LNCaP clone FGC (cell line): ENCODE results near the gene CDCA7.
"Not testable (repeated sequence)": the region's sequence is repeated elsewhere in the genome, so short reads cannot be mapped to it uniquely, and the experiment has no call there.

Experiments used
- DNase-seq: peaks from one replicate; pipeline ENCODE4 v3.0.0-alpha.2; 2011; ENCODE audit warnings: low read depth
- H3K4me3 ChIP-seq: 2 replicates; pipeline ENCODE4 v1.5.1; 2011; ENCODE audit warnings: mild to moderate bottlenecking, low read depth, low read length, control low read depth
- CTCF ChIP-seq: IDR thresholded peaks from 2 replicates; pipeline ENCODE4 v1.5.1; 2012; ENCODE audit warnings: mild to moderate bottlenecking; ENCODE audit not compliant: control insufficient read depth, insufficient read depth; ENCODE audit errors: extremely low read depth

The CDCA7 gene

GRCh38 chr2:173354582-173355131, at the start of gene CDCA7:
CDCA7 (plus strand) TSS chr2:173354872; CDS start chr2:173354964, 92 bp downstream.
- TF ChIP-seq CTCF: peak; percentile 34
- peak; percentile 21 for DNase-seq
- H3K4me3 ChIP-seq: peak within 1 kb of the TSS; percentile 81

GRCh38 chr2:173305303-173305702, 49.4 kb upstream of the CDCA7 start:
- DNase-seq: no peak
- no peak for TF ChIP-seq CTCF
- no peak overlapping the region for H3K4me3 ChIP-seq

GRCh38 chr2:173307293-173307692, 47.4 kb upstream of the CDCA7 start:
- no peak for TF ChIP-seq CTCF
- H3K4me3 ChIP-seq: no peak overlapping the region
- no peak for DNase-seq

GRCh38 chr2:173309370-173309769, 45.3 kb upstream of the CDCA7 start:
- H3K4me3 ChIP-seq, DNase-seq: not testable (repeated sequence)

GRCh38 chr2:173311844-173312606, 42.6 kb upstream of the CDCA7 start:
- no peak for TF ChIP-seq CTCF
- no peak overlapping the region for H3K4me3 ChIP-seq
- no peak for DNase-seq

GRCh38 chr2:173323371-173323770, 31.3 kb upstream of the CDCA7 start:
- TF ChIP-seq CTCF: no peak
- DNase-seq: no peak
- H3K4me3 ChIP-seq: no peak overlapping the region

- DNase-seq: no peak
- no peak for TF ChIP-seq CTCF
- no peak overlapping the region for H3K4me3 ChIP-seq
These were observed 27.9 kb upstream of the CDCA7 start for GRCh38 chr2:173326806-173327205.
